ENCODE results near the gene DAGLA. TPM values are rescaled to one million over a fixed set of nuclear protein-coding genes. Genes with fewer than 3 reads are reported as not detected.

The DAGLA gene
- total RNA-seq, 1 experiment from 2014 or later = 0.98 TPM

GRCh38 chr11:61792310-61793082, 112.3 kb downstream of the DAGLA start, which contains the start of the genes FEN1 and TMEM258:
TSS of gene FEN1 (plus strand) at chr11:61792911. CDS start at chr11:61795362, 2,451 bp downstream.
TSS of gene TMEM258 (minus strand) at chr11:61792599. CDS start at chr11:61792558, 41 bp downstream.
- in situ Hi-C loops (cut with HindIII; ENCODE audit: low pct_unique_long_range_greater_than_20kb, low sequenced_read_pairs) = no loop called here
- peak; percentile 94 for DNase-seq (ENCODE audit: low read depth, low spot score)

GRCh38 chr11:61793083-61793828, 113.1 kb downstream of the DAGLA start:
- in situ Hi-C loops (cut with HindIII; ENCODE audit: low pct_unique_long_range_greater_than_20kb, low sequenced_read_pairs) = no loop called here
- no peak for DNase-seq (ENCODE audit: low read depth, low spot score)

DNA sequence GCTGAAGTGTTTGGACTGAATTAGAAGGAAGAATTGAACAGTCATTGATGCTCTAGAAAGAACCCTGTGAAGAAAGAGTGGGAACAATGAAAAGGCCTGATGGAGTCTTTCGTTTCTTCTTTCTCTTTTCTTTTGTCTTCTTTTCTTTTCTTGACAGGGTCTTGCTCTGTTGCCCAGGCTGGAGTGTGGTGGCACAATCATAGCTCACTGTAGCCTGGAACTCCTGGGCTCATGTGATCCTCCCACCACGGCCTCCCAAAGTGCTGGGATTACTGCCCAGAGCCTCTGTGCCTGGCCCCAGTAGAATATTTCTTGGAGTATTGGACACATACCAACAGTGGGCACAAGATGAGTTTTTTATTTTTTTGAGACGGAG, 113.6 kb downstream of the DAGLA start:
- DNase-seq (ENCODE audit: low read depth, low spot score) = no peak
- in situ Hi-C loops (cut with HindIII; ENCODE audit: low pct_unique_long_range_greater_than_20kb, low sequenced_read_pairs) = no loop called here

DNA sequence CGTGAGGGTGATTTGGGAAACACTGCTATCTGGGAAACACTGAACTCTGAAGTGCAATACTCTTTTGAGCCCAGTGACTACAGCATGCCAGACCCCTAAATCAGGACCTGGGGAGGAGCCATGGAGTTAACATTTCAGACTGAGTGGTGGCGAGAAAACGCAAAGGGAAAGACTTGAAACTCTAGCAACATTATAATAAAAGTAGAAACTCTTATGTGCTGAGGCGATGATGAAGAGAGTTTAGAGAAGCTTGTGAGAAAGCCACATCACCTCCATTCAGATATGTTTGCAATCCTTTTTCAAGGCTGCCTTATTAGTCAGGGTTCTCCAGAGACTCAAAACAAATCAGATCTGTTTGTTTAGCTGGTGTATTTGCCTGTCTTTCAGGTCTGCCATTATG, 114.4 kb downstream of the DAGLA start:
- DNase-seq (ENCODE audit: low read depth, low spot score) = no peak
- in situ Hi-C loops (cut with HindIII; ENCODE audit: low pct_unique_long_range_greater_than_20kb, low sequenced_read_pairs) = no loop called here

GRCh38 chr11:61795459-61795858, 115.3 kb downstream of the DAGLA start:
- DNase-seq (ENCODE audit: low read depth, low spot score) = no peak
- in situ Hi-C loops (cut with HindIII; ENCODE audit: low pct_unique_long_range_greater_than_20kb, low sequenced_read_pairs) = no loop called here

DNA sequence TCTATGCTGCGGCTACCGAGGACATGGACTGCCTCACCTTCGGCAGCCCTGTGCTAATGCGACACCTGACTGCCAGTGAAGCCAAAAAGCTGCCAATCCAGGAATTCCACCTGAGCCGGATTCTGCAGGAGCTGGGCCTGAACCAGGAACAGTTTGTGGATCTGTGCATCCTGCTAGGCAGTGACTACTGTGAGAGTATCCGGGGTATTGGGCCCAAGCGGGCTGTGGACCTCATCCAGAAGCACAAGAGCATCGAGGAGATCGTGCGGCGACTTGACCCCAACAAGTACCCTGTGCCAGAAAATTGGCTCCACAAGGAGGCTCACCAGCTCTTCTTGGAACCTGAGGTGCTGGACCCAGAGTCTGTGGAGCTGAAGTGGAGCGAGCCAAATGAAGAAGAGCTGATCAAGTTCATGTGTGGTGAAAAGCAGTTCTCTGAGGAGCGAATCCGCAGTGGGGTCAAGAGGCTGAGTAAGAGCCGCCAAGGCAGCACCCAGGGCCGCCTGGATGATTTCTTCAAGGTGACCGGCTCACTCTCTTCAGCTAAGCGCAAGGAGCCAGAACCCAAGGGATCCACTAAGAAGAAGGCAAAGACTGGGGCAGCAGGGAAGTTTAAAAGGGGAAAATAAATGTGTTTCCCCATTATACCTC, 115.8 kb downstream of the DAGLA start:
- in situ Hi-C loops (cut with HindIII; ENCODE audit: low pct_unique_long_range_greater_than_20kb, low sequenced_read_pairs) = no loop called here
- DNase-seq (ENCODE audit: low read depth, low spot score) = no peak

Other genes starting within 250 kb of the DAGLA start
- gene LRRC10B, start 171.6 kb upstream of the DAGLA start, total RNA-seq (2014; rRNA removed; shearing (Covaris generic)) = not detected in 2 replicates
- gene SYT7, start 99.3 kb upstream of the DAGLA start, total RNA-seq (2014; rRNA removed; shearing (Covaris generic)) = 0.69 and 2.6 TPM in 2 replicates
- 1.7 and 2.2 TPM in 2 replicates for gene MYRF, start 72.2 kb downstream of the DAGLA start, total RNA-seq (2014; rRNA removed; shearing (Covaris generic))
- gene TMEM258, start 112.2 kb downstream of the DAGLA start, total RNA-seq (2014; rRNA removed; shearing (Covaris generic)) = 142 and 172 TPM in 2 replicates
- gene FEN1, start 112.5 kb downstream of the DAGLA start, total RNA-seq (2014; rRNA removed; shearing (Covaris generic)) = 65.4 and 65.8 TPM in 2 replicates
- 39.4 and 45.9 TPM in 2 replicates for gene FADS1, start 136.6 kb downstream of the DAGLA start, total RNA-seq (2014; rRNA removed; shearing (Covaris generic))
- gene FADS2, start 147.9 kb downstream of the DAGLA start, total RNA-seq (2014; rRNA removed; shearing (Covaris generic)) = 0.45 and 0.56 TPM in 2 replicates
- gene FADS3, start 211.2 kb downstream of the DAGLA start, total RNA-seq (2014; rRNA removed; shearing (Covaris generic)) = 26.6 and 28.6 TPM in 2 replicates
- gene RAB3IL1, start 237.2 kb downstream of the DAGLA start, total RNA-seq (2014; rRNA removed; shearing (Covaris generic)) = 6.1 and 6.8 TPM in 2 replicates

Measured in SK-MEL-5 (cell line).